HPDE6-E6E7 (cell line): Measurements from ENCODE around the gene CCDC78.

Source experiments
- DNase-seq: peaks from one replicate; pipeline ENCODE4 v3.0.0; 2011; ENCODE audit warnings: missing footprints; ENCODE audit errors: extremely low spot score

Gene CCDC78

DNA sequence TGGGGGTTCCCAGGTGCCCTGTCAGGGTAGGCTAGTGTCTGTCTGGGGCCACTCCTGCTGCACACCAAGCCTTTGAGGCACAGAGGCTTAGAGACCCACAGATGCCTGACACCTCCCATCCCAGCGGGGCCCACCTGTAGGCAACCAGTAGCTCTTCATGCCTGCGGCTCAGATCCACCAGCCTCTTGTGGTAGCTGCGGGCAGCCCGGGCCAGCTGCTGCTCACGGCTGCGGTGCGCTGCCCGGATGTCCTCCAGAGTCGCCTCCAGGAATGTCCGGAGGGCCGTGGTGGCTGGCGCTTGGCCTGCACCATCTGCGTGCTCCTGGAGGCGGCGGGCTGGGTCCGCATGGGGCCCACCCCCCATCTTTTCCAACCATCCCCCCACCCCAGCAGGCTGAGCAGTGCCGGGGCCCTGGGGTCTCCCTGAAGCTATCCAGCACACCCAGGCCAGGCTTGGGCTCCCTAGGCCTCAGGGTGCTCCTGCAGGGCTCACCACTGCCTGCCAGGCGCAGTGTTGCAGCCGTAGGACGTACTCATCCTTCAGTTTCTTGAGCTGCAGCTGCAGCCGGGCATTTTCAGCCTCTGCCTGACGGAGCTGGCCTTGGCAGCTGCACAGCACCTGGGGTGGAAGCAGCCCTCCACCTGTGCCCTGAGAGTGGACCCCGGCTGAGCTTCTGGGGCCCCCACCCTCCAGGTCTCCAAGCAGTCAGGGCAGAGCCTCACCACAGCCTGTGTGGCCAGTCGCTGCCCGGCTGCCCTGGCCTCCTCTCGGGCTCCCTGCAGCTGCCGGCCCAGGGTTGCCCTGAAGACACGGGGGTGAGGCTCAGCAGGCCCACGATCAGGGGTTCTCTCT lies 1.8 kb downstream of the CCDC78 start:
- DNase-seq = no peak

DNA sequence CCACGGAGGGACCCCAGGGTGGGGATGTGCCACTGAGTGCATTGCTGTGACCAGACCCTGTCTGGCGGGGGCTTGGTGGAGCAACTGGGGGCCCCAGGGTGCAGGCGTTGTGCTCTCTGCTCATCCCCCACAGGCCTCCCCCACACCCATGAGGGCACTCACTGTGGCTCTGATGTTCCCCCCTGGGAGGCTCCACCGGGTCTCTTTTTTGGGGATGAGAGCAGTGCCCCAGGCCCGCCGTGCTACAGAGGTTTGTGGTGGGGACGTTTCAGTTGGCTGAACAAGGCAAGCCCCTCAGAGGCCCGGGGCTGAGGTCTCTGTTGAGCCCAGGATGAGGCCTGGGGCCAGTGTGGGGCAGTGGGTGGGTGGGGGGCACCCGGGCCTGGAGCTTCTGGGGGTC lies 2.5 kb downstream of the CCDC78 start:
- no peak for DNase-seq

DNA sequence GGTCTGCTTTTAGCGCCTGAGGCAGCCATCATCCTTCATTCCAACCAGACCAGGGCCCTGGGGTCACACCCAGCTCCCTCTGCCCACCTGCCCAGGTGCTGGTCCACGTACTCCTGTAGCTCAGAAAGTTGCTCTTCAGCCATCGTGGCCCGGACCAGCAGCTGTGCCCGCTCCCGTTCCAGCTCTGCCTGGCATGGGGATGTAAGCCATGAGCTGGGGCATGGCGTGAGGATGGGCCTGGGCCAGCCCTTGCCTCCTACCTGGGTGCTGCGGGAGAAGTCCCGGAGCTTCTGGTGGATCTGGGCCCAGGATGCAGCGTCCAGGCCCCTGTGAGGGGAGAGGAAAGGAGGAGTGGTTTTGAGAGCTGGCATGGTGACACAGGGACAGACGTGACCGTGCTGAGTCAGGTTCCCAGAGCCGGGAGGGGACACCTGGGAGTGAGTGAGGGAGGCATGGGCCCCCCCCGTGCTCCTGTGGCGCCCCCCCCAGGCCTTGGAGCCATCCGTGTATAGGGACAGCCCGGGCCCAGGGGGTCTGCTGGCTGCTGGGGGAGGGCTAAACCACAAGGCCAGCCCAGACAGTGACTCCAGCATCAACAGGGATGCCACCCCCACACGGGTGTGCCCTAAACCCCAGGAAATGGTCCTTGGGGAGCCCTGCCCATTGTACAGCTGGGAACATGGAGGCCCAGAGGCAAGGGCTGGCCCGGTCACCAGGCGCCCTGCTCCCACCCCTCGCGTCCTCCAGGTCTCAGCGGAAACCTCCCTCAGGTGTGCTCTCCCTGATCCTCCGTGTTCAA lies 3.2 kb downstream of the CCDC78 start:
- DNase-seq = no peak

DNA sequence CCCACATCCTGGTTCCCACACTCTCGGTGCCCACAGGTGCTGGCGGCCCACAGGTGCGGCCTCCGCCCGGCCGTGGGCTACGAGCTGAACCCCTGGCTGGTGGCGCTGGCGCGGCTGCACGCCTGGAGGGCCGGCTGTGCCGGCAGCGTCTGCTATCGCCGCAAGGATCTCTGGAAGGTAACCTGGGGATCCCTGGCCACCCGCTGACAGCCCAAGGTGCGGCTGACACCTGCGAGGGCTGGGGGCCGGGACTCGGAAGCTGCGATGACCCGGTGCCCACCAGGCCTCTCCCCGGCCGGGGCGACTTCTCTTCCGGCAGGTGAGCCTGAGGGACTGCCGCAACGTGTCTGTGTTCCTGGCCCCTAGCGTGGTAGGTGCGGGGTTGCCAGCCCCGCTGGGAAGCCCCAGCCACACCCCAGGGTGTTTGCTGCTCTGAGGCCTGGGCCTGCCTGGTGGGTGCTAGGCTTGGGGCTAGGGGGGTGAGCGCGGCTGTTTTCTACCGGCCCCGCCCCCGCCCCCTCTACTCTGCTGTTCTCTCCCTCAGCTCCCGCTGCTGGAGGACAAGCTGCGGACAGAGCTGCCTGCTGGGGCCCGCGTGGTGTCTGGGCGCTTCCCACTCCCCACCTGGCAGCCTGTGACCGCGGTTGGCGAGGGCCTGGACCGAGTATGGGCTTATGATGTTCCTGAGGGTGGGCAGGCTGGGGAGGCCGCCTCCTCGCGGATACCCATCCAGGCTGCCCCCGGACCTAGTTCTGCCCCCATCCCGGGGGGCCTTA lies 4.3 kb downstream of the CCDC78 start:
- no peak for DNase-seq

DNA sequence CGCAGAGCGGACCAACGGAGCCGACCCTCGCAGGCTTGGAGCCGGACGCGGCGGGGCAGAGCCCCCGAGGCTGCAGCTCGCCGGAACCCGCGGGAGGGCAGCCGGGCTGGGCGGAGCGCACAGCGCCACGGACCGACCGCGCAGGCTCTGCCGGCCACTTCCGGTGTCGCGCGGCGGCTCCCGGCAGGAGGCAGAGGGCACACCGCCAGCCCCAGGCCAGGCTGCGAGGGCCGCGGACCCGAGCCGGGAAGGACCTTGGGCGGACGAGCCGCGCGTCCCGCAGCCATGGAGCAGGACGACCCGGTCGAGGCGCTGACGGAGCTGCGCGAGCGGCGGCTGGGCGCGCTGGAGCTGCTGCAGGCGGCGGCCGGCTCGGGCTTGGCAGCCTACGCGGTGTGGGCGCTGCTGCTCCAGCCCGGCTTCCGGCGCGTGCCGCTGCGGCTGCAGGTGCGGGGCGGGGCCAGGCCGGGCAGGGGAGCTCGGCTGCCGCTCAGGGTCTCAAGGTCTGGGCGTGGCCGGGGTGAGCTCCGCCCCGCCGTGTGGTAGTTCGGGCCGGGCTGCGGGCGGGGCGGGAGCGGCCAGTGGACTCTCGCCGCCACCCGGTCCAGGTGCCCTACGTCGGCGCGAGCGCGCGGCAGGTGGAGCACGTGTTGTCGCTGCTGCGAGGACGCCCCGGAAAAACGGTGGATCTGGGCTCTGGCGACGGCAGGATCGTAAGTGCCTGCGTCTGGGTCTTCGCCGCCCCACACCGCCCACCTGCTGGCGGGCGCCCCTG lies 5.1 kb downstream of the CCDC78 start, which contains the start of gene ANTKMT:
Gene ANTKMT (plus strand): TSS at position 157 of the 775 bp plus-strand sequence. CDS start 129 bp downstream, at position 286.
- DNase-seq = peak; percentile 83

DNA sequence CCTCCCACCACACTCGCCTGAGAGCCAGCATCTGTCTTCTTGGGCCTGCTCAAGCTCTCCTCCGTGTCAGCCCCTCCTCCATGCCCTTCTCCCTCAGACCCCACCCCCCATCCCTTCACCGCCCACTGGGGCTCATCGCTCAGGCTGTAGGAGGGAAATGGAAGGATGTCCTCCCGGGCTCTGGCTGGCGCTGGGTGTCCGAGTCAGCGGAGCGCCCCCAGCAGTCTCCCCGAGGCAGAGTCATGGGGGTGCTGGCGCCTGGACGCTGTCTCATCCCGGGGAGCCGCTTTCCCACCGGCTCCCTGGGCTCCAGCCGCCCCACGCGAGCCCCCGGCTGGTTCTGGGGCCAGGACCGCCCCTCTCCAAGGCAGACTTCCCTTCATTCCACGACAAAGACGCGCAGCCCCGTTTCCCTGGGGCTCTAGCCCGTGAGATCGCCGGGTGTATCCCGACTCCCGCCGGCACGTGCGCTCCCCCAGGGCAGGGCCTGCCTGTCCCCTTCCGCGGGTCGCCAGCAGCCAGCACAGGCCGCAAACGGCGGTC lies 5.7 kb downstream of the CCDC78 start:
- DNase-seq = no peak

DNA sequence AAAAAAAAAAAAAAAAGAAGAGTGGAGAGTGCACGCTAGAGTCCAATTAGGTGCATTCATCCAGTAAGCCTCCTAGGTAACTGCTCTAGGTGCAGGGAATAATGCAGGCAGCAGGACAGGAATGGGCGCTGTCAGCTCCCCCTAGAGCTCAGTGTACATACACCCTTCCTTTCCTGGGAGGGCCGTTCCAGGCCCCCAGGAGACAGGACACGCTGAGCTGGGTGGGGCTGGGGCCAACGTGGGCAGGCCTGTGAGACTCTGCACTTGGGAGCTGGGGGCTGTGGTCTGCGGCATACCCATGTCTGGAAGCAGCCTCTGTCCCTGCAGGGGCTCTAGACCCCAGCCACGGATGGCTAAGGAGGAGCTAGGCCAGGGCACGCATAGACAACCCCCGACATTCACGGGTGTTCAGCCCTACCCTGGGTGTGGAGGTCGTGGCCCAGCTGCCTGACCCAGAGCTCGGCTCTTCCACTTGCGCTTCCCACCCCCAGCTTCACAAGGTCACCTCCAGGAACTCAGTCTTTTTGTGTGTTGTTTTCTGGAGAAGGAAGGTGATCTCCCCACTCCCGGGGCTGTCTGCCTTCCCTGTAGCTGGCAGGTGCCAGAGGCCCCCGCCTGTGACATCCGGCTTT lies 6.3 kb downstream of the CCDC78 start:
- no peak for DNase-seq

DNA sequence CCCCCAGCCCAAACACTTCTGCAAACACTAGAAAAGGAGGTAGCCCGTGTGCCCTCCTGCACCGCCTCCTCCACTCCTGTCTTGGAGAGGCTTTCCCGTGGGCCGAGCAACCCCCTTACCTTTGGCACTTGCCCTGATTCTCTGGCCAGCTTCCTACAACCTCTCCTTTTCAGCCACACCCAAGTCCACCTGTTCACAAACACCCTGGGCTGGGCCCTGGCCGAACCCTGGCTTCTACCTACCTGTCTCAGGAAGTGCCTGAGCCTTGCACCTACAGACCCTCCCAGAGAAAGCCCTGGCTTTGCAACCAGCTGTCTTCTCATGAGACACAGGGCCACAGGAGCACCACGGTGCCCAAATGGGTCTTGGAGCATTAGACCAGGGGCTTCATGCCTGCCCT lies 7.3 kb downstream of the CCDC78 start:
- no peak for DNase-seq

DNA sequence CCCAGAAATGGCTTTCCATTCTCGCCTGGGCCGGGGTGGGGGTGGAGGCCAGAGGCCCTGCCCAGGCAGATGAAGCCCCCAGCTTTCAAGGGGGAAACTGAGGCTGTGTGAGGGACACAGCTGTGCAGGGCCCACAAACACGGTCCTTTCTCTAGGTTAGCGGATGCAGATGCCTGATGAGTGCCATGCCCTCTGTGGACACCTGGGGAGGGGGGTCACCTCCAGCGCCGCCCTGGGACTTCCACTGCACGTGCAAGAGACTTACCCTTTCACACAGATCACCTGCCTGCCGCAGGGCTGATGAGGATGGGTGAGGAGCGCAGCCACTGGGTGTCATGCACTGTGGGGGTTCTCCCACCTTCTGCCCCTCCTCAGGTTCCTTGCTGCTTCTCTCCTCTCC lies 7.9 kb downstream of the CCDC78 start:
- DNase-seq = no peak

DNA sequence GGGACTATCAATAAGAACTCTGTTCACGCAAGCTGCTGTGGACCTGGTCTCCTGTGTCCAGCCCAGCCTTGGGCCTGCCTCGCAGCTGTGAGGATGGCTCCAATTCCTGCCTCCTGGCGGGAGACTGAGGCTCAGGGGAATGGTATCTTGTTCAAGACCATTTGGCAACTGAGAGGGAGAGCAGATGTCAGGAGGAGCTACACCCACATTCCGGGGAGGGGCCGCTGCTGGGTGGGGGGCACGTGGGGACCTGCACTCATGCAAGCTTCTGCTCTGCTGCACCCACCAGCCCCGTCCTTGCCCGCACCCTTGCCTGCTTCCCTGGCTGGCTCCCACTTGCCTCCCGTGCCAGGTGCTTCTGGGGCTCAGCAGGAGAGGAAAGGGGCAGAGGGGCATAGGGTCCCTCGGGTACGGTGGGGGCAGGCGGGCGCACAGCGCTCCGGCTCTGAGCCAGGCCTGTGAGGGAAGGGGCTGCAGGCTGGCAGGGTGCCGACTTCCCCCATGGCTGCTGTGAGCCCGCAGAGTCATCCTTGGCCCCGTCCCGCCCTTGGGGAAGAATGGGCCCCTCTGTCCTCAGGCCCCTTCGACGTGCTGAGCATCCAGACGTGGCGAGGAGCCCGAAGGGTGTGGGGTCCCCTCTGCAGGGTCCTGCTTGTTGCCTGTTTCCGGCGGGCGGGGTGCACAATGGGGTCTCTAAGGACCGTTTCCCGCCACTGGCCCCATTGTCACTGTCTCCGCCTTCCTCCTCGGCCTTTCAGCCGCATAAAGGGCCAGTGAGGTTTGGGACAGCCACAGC lies 8.6 kb downstream of the CCDC78 start:
- DNase-seq = no peak

DNA sequence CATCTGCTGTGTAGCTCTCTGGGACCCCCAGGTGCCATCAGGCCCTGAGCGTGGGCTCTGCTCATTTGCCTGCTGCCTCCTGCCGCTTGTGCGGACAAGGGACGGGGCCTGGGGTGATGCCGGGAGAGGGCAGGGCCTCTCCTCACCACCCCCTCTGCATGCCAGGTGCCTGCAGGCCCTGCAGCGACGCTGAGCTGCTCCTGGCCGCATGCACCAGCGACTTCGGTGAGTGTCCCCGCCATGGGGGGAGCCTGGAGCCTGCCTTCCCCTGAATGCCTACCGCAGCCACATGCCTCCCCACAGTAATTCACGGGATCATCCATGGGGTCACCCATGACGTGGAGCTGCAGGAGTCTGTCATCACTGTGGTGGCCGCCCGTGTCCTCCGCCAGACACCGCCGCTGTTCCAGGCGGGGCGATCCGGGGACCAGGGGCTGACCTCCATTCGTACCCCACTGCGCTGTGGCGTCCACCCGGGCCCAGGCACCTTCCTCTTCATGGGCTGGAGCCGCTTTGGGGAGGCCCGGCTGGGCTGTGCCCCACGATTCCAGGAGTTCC lies 9.4 kb downstream of the CCDC78 start:
- DNase-seq = no peak

DNA sequence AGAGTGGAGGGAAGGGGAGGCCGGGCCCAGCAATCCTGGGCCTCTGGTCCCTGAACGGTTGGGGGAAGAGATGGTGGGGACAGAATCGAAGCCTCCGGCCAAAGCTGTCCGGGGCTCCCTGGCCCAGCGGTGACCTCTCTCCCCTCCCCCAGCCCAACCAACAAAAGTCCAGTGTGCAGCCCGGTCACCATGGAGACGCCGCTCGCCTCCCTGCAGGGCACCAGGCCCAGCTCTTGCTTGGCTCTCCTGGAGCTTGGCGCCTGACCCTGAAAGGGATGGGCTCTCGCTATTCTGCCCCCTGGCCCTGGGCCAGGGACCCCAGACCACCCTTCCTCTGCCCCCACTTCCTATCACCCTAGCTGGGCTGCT lies 10.1 kb downstream of the CCDC78 start:
- no peak for DNase-seq

DNA sequence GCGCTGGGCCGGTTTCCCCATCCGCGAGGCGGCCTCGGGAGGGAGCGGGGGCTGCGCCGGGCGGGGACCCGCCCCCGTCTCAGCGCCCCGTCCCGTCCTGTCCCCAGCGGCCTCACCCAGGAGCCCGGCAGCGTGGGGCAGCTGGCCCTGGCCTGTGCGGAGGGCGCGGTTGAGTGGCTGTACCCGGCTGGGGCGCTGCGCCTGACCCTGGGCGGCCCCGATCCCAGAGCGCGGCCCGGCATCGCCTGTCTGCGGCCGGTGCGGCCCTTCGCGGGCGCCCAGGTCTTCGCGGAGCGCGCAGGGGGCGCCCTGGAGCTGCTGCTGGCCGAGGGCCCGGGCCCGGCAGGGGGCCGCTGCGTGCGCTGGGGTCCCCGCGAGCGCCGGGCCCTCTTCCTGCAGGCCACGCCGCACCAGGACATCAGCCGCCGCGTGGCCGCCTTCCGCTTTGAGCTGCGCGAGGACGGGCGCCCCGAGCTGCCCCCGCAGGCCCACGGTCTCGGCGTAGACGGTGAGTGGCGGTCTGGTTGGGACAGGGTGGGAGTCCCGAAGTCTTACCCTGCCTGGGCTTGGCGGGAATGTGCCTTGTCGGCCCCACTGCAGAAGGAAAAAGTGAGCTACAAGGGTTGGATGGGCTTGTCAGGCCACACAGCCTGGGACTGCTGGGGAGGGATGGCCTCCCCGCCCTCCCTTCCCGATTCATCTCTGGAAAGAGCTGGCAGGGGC lies 10.6 kb downstream of the CCDC78 start:
- DNase-seq = no peak

DNA sequence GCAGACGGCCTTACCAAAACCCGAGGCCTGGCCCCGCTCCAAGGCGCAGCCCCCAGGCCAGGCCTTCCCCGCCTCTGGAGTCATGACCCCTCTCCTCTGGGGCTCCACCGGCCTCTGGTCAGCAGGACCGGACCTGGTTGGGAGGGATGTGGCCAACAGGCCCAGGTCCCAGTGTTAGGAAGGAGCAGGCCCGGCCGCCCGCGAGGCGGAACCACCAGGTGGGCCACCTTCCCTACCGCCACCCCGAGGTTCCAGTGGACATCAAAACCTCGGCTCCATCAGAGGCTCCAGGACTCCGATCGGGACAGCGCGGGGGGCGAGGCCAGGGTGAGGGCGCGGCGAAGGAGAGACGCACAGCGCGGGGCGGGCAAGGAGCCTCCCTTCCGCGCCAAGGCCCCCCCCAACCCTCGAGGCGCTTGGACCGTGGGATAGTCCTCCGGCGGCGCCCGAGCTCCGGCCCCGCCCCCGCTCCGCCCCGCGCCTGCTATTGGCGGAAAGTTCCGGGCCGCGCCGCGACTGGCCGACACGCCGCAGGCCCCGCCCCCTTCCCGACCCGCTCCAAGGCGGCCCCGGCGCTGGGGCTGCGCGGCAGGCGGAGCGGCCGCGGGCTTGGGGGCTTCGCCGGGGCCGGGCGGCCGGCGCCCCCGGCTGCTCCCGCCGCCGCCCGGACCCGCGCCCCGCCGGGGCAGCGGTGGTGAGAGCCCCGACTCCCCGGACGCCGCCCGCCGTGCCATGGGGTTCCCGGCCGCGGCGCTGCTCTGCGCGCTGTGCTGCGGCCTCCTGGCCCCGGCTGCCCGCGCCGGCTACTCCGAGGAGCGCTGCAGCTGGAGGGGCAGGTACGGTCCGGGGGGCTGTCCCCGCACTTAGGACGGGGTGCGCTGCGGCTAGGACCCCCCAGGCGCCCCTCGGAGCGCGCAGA lies 11.4 kb downstream of the CCDC78 start, which contains the start of gene METRN:
Gene METRN (plus strand): TSS at position 561 of the 919 bp plus-strand sequence. CDS start 172 bp downstream, at position 733.
- peak; percentile 67 for DNase-seq

DNA sequence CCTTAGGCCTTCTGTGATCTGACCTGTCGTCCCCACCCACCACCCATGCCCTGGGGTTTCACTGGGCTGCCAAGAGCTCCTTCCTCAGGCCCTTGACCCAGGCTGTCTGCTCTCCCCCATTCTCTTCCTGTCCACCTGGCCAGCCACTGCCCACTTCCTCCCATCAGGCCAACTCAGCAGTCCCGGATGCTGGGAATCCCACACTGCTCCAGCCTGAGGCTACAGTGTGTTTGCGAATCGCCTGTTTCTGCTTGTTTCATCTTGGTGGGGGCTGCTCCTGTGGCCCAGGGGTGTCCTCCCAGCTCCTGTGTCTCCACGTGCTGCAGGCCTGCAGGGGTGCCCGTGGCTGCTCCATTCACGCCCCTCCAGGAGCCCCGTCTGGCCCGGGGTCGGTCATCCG lies 12.2 kb downstream of the CCDC78 start:
- no peak for DNase-seq

DNA sequence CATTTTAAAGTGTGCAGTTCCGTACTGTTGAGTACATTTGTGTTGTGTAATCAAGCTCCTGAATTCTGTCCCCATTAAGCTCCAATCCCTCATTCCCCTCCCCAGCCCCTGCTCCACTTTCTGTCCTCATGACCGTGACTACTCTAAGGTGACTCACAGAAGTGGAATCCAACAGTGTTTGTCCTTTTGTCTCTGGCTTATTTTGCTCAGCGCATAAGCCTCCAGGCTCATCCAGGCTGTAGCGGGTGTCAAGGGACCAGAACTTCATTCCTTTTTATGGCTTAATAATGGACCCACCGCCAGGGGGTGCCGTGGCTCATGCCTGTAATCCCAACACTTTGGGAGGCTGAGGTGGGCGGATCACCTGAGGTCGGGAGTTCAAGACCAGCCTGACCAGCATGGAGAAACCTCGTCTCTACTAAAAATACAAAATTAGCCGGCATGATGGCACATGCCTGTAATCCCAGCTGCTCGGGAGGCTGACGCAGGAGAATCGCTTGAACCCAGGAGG lies 13.4 kb downstream of the CCDC78 start:
- peak; percentile 72 for DNase-seq
